Duodenal mucosa (tissue), 2 donors: ENCODE results near the gene ISG20L2.
"Not testable (repeated sequence)": the region's sequence is repeated elsewhere in the genome, so short reads cannot be mapped to it uniquely, and the experiment has no call there.

Source experiments
- H3K27ac ChIP-seq: one replicate; pipeline ENCODE4 v1.7.0; 2013; ENCODE audit warnings: low read depth, low read length
- H3K27me3 ChIP-seq, 2 donors: one replicate each; pipeline ENCODE4 v1.7.0; 2013; ENCODE audit warnings: low read length in 2 of 2, control low read depth in 1 of 2; ENCODE audit not compliant: insufficient read depth in 2 of 2, control insufficient read depth in 1 of 2
- H3K36me3 ChIP-seq, 2 donors: one replicate each; pipeline ENCODE4 v1.7.0; 2013; ENCODE audit warnings: low read length in 2 of 2, control low read depth in 1 of 2; ENCODE audit not compliant: insufficient read depth in 2 of 2, control insufficient read depth in 1 of 2
- H3K4me1 ChIP-seq, 2 donors: one replicate each; pipeline ENCODE4 v1.7.0; 2013; ENCODE audit warnings: low read length in 2 of 2, control low read depth in 1 of 2; ENCODE audit not compliant: insufficient read depth in 2 of 2, control insufficient read depth in 1 of 2
- H3K4me3 ChIP-seq, 2 donors: one replicate each; pipeline ENCODE4 v1.7.0; 2013; ENCODE audit warnings: low read length in 2 of 2, low read depth in 1 of 2
- H3K9ac ChIP-seq, 2 donors: one replicate each; pipeline ENCODE4 v1.7.0; 2013; ENCODE audit warnings: low read length in 2 of 2, low read depth in 1 of 2
- H3K9me3 ChIP-seq, 2 donors: one replicate each; pipeline ENCODE4 v1.7.0; 2013; ENCODE audit warnings: low read length in 2 of 2, control low read depth in 1 of 2; ENCODE audit not compliant: control insufficient read depth in 1 of 2

The ISG20L2 gene

GRCh38 chr1:156767101-156767878, 38.7 kb upstream of the ISG20L2 start, which contains the start of gene PRCC:
Gene PRCC (plus strand): TSS chr1:156767535. CDS start chr1:156767772, 237 bp downstream.
- H3K27ac ChIP-seq = peak within 1 kb of the TSS; percentile 87
- H3K9me3 ChIP-seq = no peaks in the 10 kb centered on the region
- H3K4me1 ChIP-seq = peaks cover 31 to 40% of the 10 kb centered on the region in 2 donors

DNA sequence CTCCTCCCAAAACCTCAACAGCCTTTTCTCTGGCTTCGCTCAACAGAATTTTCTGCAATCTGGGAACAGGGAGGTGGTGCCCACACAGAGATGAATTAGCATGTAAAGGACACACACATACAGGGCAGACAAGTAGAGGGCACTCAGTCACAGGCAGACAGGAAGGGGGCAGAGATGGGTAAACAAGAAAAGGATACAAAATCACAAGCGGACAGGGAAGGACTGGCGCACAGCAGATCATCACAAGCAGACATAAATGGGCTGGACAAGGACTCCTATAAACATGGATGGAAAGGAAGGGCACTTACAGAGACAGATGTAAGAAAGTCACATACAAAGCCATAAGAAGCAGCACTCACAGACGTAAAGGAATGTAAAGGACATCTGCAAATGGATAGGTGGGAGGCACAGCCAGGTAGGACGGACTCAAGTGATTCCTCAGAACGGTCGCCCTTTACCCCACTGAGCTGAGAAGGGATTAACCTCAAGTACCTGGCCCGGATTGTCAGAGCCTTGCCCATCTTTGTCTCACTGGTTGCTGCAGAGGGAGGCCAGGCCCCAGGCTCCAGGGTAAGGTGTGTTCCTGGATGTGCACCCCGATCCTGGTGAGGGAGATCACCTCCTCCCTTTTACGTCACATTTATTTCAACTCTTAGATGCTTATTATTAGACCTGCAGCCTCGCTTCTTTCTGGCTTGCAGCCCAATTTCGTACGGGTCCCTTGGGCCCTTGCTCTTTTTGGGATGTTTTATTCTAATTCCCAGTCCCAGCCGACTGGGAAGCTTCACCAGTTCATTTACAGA, 37.9 kb upstream of the ISG20L2 start:
- Histone ChIP-seq H3K4me1 (peaks cover 31 to 37% of the 10 kb centered on the region in 2 donors), H3K9ac (peak overlapping the region; percentile 74 to 84), H3K27ac (no peak overlapping the region), H3K4me3 (peak overlapping the region; percentile 87 to 90), H3K9me3 (no peaks in the 10 kb centered on the region), H3K36me3 (no peaks in the 10 kb centered on the region), H3K27me3 (no peaks in the 10 kb centered on the region)

More at GRCh38 chr1:156767101-156767878, 38.7 kb upstream of the ISG20L2 start, which contains the start of gene PRCC:
- H3K9ac ChIP-seq = peak within 1 kb of the TSS; percentile 91 to 95
- H3K36me3 ChIP-seq = no peaks in the 10 kb centered on the region
- no peaks in the 10 kb centered on the region for H3K27me3 ChIP-seq
- H3K4me3 ChIP-seq = peak within 1 kb of the TSS; percentile 90 to 95

GRCh38 chr1:156765666-156766065, 37.1 kb upstream of the ISG20L2 start:
- no peaks in the 10 kb centered on the region for H3K9me3 ChIP-seq
- H3K4me3 ChIP-seq = peak overlapping the region; percentile 87 to 90
- peak overlapping the region; percentile 74 to 84 for H3K9ac ChIP-seq
- no peak overlapping the region for H3K27ac ChIP-seq
- no peaks in the 10 kb centered on the region for H3K36me3 ChIP-seq
- no peaks in the 10 kb centered on the region for H3K27me3 ChIP-seq
- peaks cover 30% of the 10 kb centered on the region in 2 donors for H3K4me1 ChIP-seq

- H3K9ac ChIP-seq, H3K36me3 ChIP-seq, H3K9me3 ChIP-seq, H3K27me3 ChIP-seq, H3K27ac ChIP-seq, H3K4me3 ChIP-seq: not testable (repeated sequence)
- H3K4me1 ChIP-seq = peaks cover 25 to 26% of the 10 kb centered on the region in 2 donors
Measured at GRCh38 chr1:156765136-156765535, 36.6 kb upstream of the ISG20L2 start.

DNA sequence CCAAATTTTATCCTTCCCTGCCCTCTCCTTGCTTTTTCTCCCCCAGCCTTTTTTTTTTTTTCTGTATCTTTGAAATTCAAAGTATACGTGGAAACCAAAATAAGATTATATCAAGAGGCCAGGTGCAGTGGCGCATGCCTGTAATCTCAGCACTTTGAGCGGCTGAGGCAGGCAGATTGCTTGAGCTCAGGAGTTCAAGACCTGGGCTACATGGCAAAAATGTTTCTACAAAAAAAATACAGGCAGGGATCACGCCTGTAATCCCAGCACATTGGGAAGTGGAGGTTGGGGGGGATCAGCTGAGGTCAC, 32.2 kb upstream of the ISG20L2 start:
- Histone ChIP-seq H3K27me3 (no peaks in the 10 kb centered on the region), H3K9ac (no peak overlapping the region)

DNA sequence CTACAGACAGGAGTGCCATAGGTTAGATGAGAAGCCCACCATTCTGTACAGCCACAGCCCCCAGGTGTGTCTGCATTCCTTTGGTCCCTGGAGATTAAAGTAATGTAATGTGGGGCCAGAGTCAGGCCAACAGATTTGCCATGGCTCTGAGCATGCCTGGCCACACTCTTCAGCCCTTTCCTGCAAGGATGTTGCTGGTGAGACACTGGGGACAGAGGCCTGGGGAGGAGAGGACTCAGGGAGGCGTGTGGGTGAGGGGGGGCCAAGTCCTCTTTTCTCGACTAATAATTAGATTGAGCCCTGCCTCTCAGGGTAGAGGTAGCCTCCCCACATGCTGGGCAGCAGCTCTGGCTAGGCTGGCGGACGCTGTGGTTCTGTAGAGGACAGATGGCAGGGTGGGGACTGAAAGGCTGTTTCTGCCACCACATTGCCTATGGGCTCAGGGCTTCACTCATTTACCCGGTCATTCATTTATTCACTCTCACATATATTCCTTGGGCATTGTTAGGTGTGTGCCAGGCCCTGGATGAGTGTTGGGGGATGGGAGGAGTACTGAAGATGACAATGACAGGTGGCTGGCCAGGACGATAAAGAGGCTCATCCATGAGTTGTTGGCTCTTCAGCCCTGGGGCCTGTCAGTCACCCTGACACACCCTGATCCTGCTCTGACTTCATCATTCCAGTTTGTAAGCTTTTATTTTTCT, 31.7 kb upstream of the ISG20L2 start:
- no peak overlapping the region for H3K27ac ChIP-seq
- no peaks in the 10 kb centered on the region for H3K4me1 ChIP-seq
- no peak overlapping the region for H3K9ac ChIP-seq
- H3K9me3 ChIP-seq = no peaks in the 10 kb centered on the region
- H3K36me3 ChIP-seq = no peaks in the 10 kb centered on the region
- H3K4me3 ChIP-seq = no peak overlapping the region
- no peaks in the 10 kb centered on the region for H3K27me3 ChIP-seq

More for the DNA sequence above, 32.2 kb upstream of the ISG20L2 start:
- Histone ChIP-seq H3K27ac (no peak overlapping the region), H3K9me3 (no peaks in the 10 kb centered on the region), H3K4me3 (no peak overlapping the region), H3K36me3 (no peaks in the 10 kb centered on the region), H3K4me1 (peaks cover under 1 to 1% of the 10 kb centered on the region in 2 donors)

DNA sequence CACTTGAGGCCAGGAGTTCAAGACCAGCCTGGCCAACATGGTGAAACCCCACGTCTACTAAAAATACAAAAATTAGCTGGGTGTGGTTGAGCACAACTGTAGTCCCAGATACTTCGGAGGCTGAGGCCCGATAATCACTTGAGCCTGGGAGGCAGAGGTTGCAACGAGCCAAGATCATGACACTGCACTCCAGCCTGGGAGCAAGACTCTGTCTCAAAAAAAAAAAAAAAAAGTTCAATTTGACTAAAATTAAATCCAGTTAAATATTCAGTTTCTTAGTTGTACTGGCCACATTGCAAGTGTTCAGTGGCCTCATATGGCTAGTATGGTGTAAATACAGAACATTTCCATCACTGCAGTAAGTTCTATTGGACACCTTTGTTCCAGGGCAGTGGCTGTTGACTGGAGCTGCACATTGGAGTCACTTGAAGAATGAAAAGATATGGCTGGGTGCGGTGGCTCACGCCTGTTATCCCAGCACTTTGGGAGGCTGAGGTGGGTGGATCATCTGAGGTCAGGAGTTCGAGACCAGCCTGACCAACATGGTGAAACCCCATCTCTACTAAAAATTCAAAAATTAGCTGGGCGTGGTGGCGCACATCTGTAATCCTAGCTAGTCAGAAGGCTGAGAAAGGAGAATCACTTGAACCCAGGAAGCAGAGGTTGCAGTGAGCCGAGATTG, 29.1 kb upstream of the ISG20L2 start:
- not testable (repeated sequence) for H3K36me3 ChIP-seq, H3K9me3 ChIP-seq, H3K27me3 ChIP-seq, H3K4me3 ChIP-seq, H3K4me1 ChIP-seq, H3K27ac ChIP-seq, H3K9ac ChIP-seq

DNA sequence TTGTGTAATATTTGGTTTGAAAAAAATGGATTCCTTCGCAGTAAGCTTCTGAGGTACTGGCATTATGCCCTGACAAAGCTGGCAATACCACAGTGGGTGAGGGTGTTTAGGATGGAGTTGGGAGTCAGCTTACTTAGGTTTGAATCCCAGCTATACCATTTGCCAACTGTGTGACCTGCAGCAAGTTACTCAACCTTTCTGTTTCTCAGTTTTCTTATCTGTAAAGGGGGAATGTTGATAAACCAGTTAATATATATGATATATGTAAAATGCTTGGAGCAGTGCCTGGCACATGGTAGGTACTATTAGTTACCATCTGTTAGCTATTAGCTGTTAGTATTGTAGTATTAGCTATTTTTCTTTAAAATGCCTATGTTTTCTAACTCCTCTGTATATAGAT, 27.8 kb upstream of the ISG20L2 start:
- Histone ChIP-seq H3K4me1 (peaks cover 9 to 14% of the 10 kb centered on the region in 2 donors), H3K36me3 (no peaks in the 10 kb centered on the region), H3K9ac (no peak overlapping the region), H3K27me3 (no peaks in the 10 kb centered on the region), H3K27ac (no peak overlapping the region), H3K4me3 (no peak overlapping the region), H3K9me3 (peaks cover 0 to 1% of the 10 kb centered on the region in 2 donors)

- no peak overlapping the region for H3K9ac ChIP-seq
- peaks cover 9 to 14% of the 10 kb centered on the region in 2 donors for H3K4me1 ChIP-seq
- H3K9me3 ChIP-seq = peaks cover 0 to 1% of the 10 kb centered on the region in 2 donors
- H3K4me3 ChIP-seq = no peak overlapping the region
- H3K36me3 ChIP-seq = no peaks in the 10 kb centered on the region
- H3K27ac ChIP-seq = no peak overlapping the region
- no peaks in the 10 kb centered on the region for H3K27me3 ChIP-seq
Measured at GRCh38 chr1:156755527-156755950, 27.0 kb upstream of the ISG20L2 start.
